Fibroblast of lung (primary cell): Measurements from ENCODE around the gene NBPF3.

Source experiments
- CTCF ChIP-seq, 2 donors: IDR thresholded peaks in 1 of 2; conservative IDR thresholded peaks in 1 of 2; 1 replicate in 1 of 2; 2 replicates in 1 of 2; pipeline ENCODE4 v1.5.1; 2011 to 2012; ENCODE audit warnings: low read length in 2 of 2, control low read depth in 1 of 2, inconsistent platforms in 1 of 2, low read depth in 1 of 2, mild to moderate bottlenecking in 1 of 2
- EZH2 ChIP-seq: IDR thresholded peaks from 2 replicates; pipeline ENCODE4 v1.5.1; 2012; ENCODE audit warnings: low read length, control low read depth, mild to moderate bottlenecking; ENCODE audit errors: missing control alignments

- TF ChIP-seq EZH2 (no peak), CTCF (conservative IDR thresholded peaks at IDR 0.05 in 1 of 2, IDR thresholded peaks at IDR 0.05 in 1 of 2; ENCODE audit: low read depth in 1 of 2, low read length in 2 of 2) (no peak)
Measured at GRCh38 chr1:21518774-21519455, 79.0 kb downstream of the NBPF3 start.
